Measurements from ENCODE around the gene PIGX. TPM values are rescaled to one million over a fixed set of nuclear protein-coding genes. Genes with fewer than 3 reads are reported as not detected.

Gene PIGX
- 6.5 and 7.7 TPM in 2 replicates for total RNA-seq

DNA sequence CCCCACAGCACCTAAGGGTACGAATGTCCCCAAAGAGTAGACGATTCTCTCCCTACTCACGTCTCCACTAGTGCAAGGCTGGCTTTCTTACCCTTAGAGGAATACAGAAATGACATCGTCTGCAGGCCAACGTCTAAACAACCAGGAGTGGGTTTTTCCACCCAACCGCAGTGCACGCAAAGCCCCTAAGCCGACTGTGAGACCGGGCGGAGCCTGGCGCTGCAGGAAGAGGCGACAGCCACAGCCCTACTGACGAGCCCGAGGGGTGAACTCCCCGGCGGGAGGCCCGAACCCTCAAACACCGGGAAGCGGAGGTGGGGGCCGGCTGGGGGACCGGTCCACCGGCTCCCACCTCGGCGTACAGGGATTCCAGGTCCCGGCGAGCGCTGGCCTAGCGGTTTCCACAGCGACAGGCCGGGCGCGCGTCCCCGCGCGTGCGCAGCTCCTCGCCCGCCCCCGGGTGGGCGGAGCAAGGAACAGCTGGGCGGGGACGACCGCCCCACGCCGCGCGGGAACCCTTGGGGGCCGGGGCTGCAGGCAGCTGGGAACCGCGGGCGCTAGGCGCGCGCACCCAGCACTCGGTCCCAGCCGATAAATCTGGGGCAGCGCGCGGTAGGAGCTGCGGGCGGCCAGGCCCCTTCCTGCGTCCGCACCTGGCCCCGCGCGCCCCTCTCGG is at the start of gene PIGX, which contains the start of gene CEP19:
PIGX (plus strand) TSS at position 540 of the 676 bp plus-strand sequence.
CEP19 (minus strand) TSS at position 413 of the 676 bp plus-strand sequence. CDS start 3,593 bp downstream, outside the sequence.

GRCh38 chr3:196739671-196740480 is 27.7 kb downstream of the PIGX start, which contains the start of gene PAK2:
PAK2 (plus strand) TSS chr3:196739857; CDS start chr3:196782647, 42,790 bp downstream.

Other genes with a start within 250 kb of the PIGX start
- 13.2 and 16.7 TPM in 2 replicates for gene RNF168, start 208.6 kb upstream of the PIGX start, total RNA-seq
- not detected in 2 replicates for gene SMCO1, start 197.0 kb upstream of the PIGX start, total RNA-seq
- gene WDR53, start 143.8 kb upstream of the PIGX start, total RNA-seq, result 4.9 and 7.7 TPM in 2 replicates
- 4.7 and 5.5 TPM in 2 replicates for gene FBXO45, start 143.7 kb upstream of the PIGX start, total RNA-seq
- gene NRROS, start 72.7 kb upstream of the PIGX start, total RNA-seq, result 0.34 and 0.63 TPM in 2 replicates
- gene CEP19, start 127 bp upstream of the PIGX start, total RNA-seq, result 2.5 and 3.8 TPM in 2 replicates
- gene PAK2, start 27.5 kb downstream of the PIGX start, total RNA-seq, result 23.5 and 43.5 TPM in 2 replicates
- 28.7 and 33.7 TPM in 2 replicates for gene SENP5, start 155.5 kb downstream of the PIGX start, total RNA-seq
- 50.1 and 68.9 TPM in 2 replicates for gene NCBP2, start 230.2 kb downstream of the PIGX start, total RNA-seq

Measured in bronchial smooth muscle cell (primary cell).